Stimulated activated CD8-positive, alpha-beta memory T cell treated with anti-CD3 and anti-CD28 coated beads, Interleukin-15, amount 100 ng/mL, for 4 hours (primary cell): ENCODE measurements around the gene FFAR4.
"Not testable (repeated sequence)": the region's sequence is repeated elsewhere in the genome, so short reads cannot be mapped to it uniquely, and the experiment has no call there.

Source experiments
- DNase-seq, 2 donors: peaks; one replicate each; pipeline ENCODE4 v3.0.0-alpha.2; 2020; ENCODE audit warnings: low read depth in 2 of 2

Gene FFAR4

GRCh38 chr10:93566435-93567276, at the start of gene FFAR4:
TSS of gene FFAR4 (plus strand) at chr10:93566665. CDS start at chr10:93566721, 56 bp downstream.
- DNase-seq = no peak

DNA sequence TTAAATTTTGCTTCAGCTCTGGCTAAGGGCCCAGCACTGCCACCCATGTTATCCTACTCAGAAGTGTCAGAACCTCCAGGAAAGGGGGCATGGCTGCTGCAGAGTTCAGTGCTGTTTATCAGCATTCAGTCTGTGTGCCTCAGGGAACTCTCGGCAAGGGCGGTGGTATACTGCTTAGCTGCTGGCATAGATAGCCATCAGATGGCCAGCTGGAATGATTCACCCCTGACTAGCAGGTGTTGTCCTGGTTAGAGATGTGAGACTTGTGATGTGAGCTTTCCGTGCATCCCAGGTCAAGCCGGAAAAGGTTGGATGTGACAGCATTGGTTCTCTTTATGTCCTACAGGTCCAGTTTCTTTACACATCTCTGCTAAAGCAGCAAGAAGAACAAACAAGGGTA, 47.9 kb upstream of the FFAR4 start:
- DNase-seq = no peak

GRCh38 chr10:93535293-93535692, 31.2 kb upstream of the FFAR4 start:
- DNase-seq = no peak

DNA sequence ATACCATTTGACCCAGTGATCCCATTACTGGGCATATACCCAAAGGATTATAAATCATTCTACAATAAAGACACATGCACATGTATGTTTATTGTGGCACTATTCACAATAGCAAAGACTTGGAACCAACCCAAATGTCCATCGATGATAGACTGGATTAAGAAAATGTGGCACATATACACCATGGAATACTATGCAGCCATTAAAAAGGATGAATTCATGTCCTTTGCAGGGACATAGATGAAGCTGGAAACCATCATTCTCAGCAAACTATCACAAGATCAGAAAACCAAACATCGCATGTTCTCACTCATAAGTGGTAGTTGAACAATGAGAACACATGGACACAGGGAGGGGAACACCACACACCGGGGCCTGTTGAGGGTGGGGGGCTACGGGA, 25.6 kb upstream of the FFAR4 start:
- DNase-seq = not testable (repeated sequence)

- no peak for DNase-seq
Observed at GRCh38 chr10:93541402-93542357, 24.8 kb upstream of the FFAR4 start.

DNA sequence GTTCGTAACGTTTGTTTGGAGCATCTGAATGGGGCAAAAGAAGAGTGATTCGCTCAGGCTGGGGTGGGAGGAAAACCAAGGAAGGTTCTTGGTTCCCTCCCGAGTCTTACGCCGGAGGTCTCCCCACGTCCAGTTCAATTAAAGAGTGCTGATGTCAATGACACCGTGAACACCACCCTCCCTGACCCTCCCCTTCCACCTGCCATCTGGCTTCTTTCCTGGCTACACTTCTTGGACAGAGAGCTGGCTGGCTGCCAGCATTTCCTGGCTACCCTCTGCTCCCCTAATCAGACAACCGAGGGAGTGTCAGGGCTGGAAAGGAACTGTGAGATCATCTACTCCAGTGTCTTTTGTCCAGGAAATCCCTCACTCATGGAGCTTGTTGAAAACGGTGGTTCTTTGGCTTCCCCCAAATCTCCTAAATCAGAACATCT, 24.1 kb upstream of the FFAR4 start:
- DNase-seq = no peak

- not testable (repeated sequence) for DNase-seq
Observed at GRCh38 chr10:93546995-93547394, 19.5 kb upstream of the FFAR4 start.

GRCh38 chr10:93547522-93547921, 18.9 kb upstream of the FFAR4 start:
- DNase-seq = no peak

GRCh38 chr10:93548376-93549071, 17.9 kb upstream of the FFAR4 start:
- DNase-seq = no peak

DNA sequence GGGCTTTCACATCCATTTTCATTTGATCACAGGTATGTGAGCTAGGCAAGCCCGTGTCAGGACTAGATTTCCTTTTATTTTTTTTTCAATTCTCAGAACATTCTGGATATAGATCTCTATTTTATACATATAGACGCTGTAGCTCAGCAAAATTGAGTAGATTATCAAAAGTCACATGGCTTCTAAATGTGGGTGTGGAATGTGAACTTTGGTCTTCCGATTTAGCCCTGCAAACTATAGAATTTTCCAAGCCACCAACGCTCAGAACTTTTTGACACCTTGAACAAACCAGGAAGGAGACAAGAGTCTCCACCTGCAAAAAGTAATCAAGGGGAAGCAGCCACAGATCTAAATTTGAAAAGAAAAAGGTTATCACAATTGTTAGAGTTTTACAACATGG, 15.9 kb upstream of the FFAR4 start:
- no peak for DNase-seq

GRCh38 chr10:93552780-93553179, 13.7 kb upstream of the FFAR4 start:
- no peak for DNase-seq

- no peak for DNase-seq
Observed at GRCh38 chr10:93553482-93554315, 12.8 kb upstream of the FFAR4 start.

GRCh38 chr10:93554316-93554663, 12.2 kb upstream of the FFAR4 start:
- no peak for DNase-seq

DNA sequence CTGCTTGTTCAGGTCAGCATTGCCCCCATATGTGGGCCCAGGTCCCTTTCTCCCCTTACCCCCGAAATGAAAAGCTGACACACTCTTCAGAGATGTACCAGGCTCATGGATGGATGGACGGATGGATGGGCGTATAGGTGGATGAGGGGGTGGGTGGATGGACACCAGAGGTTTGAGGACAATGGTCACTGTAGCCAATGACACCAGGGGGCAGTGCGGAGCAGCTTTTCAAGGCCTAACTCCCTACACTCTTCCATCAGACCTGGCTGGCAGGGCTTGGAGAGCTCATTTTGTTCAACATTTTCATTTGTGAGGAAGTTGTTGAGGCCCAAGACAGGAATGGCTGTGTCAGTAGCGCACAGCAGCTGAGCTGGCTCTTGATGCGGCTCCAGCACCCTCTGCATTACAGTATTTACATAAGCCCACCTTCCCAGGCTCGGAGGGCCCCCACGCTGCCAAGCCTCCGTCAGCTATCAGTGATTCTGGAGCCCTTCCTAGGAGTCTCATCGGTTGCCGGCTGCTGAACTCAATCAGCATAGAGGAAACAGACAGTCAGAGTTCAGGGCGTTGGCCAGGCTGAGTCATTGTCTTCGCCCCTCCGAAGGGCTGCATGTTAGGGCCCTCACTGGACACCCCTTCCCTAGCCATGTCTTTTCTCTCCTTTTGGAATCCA, 11.6 kb upstream of the FFAR4 start:
- DNase-seq = no peak

GRCh38 chr10:93559490-93559889, 7.0 kb upstream of the FFAR4 start:
- no peak for DNase-seq

DNA sequence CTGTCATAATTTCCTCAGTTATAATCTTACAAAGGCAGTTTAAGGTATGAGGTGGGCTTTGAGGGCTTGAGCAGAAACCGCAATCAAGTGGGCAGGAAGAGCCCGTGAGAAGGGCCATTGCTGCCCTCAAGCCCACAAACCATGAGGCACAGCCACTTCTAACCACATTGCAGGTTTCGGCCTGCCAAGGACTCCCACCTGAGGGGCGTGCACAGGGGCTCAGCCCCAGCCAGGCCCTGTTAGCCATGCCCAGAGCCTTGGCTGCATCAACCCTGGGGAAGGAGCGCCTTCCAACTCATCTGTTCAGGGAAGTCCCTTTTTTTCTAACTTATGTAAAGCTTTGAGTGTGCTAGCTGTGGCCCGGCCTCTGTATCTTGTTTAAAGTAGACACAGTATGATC, 5.9 kb upstream of the FFAR4 start:
- no peak for DNase-seq

DNA sequence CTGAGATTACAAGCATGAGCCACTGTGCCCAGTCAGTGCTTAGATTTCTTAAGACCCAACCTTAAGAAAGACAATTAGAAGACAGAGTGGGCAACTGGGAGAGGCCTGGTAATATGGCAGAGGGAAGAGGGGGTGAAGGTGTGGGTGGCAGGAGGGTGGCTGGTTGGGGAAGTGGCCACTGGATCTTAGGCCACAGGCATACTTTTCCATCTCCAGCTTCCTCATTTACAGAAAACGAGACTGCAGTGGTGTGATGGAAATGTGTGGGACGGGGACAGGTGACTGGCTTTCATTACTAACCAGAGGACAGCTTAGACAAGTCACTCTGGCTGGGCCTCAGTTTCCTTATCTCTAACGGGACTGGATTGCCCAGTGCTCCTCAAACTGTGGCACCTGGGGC, 1.0 kb upstream of the FFAR4 start:
- DNase-seq = no peak

DNA sequence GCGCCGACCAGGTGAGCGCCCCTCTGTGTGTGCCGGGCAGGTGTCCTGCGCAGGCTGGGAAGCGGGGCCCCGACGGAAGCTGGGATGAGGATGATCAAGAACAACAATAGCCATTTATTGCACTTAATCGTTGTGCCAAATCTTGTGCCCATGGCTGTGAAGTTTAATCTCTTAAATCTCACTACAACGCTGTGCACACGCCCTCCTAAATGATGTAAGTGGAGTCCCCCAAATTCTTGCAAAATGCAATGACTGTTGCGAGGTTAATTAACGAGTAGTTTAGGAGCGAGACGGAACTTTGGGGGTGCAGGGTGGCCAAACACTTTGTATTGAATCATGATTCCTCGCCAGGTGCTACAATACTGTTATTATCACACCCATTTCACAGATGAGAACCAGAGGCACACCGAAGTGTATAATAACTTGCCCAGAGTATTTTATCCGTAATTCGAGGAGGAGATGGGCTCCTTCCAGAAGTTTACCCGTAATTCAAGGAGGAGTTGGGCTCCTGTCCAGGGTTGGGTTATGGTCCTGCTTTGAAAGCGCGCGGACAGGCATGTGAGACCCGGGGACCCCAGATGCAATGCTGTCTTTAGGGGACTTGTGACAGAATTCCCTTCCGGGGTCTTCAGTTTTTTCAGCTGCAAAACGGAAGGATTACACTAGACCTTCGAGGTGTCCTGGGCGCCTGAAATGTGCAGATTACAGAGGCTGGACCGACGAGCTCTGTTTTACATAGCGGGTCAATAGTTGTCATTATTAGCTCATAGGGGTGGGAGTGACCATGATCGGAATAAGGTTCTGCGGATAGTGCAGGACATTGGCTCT, 1.0 kb downstream of the FFAR4 start:
- no peak for DNase-seq

- no peak for DNase-seq
Observed at GRCh38 chr10:93568105-93568390, 1.6 kb downstream of the FFAR4 start.

DNA sequence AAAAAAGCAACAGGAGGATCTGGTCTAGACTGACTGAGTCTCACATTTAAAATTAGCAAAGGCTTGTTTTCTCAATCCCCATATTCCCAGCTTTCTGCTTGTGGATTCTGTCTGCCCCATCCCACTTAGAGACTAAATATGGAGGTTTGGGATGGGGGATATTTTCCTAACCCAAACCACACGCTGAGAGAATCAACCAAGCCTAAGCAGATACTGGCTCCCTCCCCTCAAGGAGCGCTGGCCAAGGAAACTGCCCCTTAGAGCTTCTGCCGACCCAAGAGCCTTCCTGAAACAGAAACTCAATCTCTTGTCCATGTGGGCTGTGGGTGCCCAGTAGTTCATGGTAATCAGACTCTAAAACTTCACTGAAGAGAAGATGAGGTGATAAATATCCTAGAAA, 3.9 kb downstream of the FFAR4 start:
- DNase-seq = no peak
